Measurements from ENCODE around the gene ENTPD8. TPM values are rescaled to one million over a fixed set of nuclear protein-coding genes. Genes with fewer than 3 reads are reported as not detected.
A peak's percentile ranks its signal among the peaks of the same experiment; 100 is the strongest.

The ENTPD8 gene, protein sequence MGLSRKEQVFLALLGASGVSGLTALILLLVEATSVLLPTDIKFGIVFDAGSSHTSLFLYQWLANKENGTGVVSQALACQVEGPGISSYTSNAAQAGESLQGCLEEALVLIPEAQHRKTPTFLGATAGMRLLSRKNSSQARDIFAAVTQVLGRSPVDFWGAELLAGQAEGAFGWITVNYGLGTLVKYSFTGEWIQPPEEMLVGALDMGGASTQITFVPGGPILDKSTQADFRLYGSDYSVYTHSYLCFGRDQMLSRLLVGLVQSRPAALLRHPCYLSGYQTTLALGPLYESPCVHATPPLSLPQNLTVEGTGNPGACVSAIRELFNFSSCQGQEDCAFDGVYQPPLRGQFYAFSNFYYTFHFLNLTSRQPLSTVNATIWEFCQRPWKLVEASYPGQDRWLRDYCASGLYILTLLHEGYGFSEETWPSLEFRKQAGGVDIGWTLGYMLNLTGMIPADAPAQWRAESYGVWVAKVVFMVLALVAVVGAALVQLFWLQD
- total RNA-seq (2012; rRNA removed) = not detected in 2 replicates
- polyA plus RNA-seq (2012; rRNA removed) = 0.07 TPM in 2 replicates
- polyA plus RNA-seq (2012; cell fraction: cytosol; rRNA removed) = 0.06 and 0.11 TPM in 2 replicates
- 0.37 and 0.78 TPM in 2 replicates for polyA plus RNA-seq (2012; cell fraction: nucleus; rRNA removed; ENCODE audit: low replicate concordance)
- Bru-seq, nascent RNA = percentile 14 among the genes with signal in this experiment
- BruChase-seq, experiment 1, labeled RNA remaining after a 6-hour chase = not detected
- BruChase-seq, experiment 2, labeled RNA remaining after a 2-hour chase = percentile 14 among the genes with signal in this experiment
- long read RNA-seq = 0 reads

- H3K4me3 ChIP-seq (ENCODE audit: insufficient read depth, low read depth, low read length) = peak within 1 kb of the TSS; percentile 34; the same call in 1 of the 2 replicates
- ChIA-PET CTCF (interaction anchor here (1.1 to 1.9 kb wide), 2 partner anchors 19 to 93 kb away, joined by 4 to 5 read pairs; partner anchors contain the start of genes EXD3 and NOXA1), POLR2A (ENCODE audit: unreplicated experiment) (no interaction called here)
- intact Hi-C loops (cut with micrococcal nuclease) (no loop called here), in situ Hi-C loops (cut with MboI; ENCODE audit: low sequenced_read_pairs) (no loop called here), dilution Hi-C loops (cut with HindIII; ENCODE audit: low sequenced_read_pairs, unreplicated experiment) (no loop called here)
- H3K23ac ChIP-seq (ENCODE audit: low read depth, low read length) = no peak within 1 kb of the TSS
- H2AK5ac ChIP-seq (ENCODE audit: low read depth, low read length) = peak within 1 kb of the TSS; percentile 8; the same call in 1 of the 2 replicates
- WGBS, 2 experiments (ENCODE audit: extremely low coverage in 2 of 2, insufficient read length in 1 of 2) = 8% methylated on average over 2 of the region's 62 CpGs; no CpG with 5 or more reads in 1 of the 2 experiments
- no peak within 1 kb of the TSS for H3K4ac ChIP-seq (ENCODE audit: low read depth, low read length)
- H3K18ac ChIP-seq (ENCODE audit: low read depth, low read length) = no peak within 1 kb of the TSS
- H2AK9ac ChIP-seq (replicated peaks; ENCODE audit: low read depth, low read length, poor library complexity) = no peak within 1 kb of the TSS
- peak within 1 kb of the TSS; percentile 40 for H3K4me2 ChIP-seq (ENCODE audit: low read depth, low read length)
- no peak within 1 kb of the TSS for H2BK20ac ChIP-seq (ENCODE audit: low read depth, low read length)
- H3K4me1 ChIP-seq (ENCODE audit: control insufficient read depth, insufficient read depth, low read length) = peaks cover 2% of the 10 kb centered on the region; the same call in 1 of the 2 replicates
- no peak within 1 kb of the TSS for H3K56ac ChIP-seq (ENCODE audit: extremely low read depth, insufficient read depth, low read length)
- no peaks in the 10 kb centered on the region for H3K9me1 ChIP-seq (ENCODE audit: insufficient read depth, low read length)
- peak; percentile 33 for ATAC-seq (ENCODE audit: low read depth)
- no TSS peak for BruUV-seq (replicated peaks)
- no peak within 1 kb of the TSS for H3K14ac ChIP-seq (replicated peaks; ENCODE audit: low read depth, low read length)
- 0 out of 2 replicates have a peak, but pooled peaks cover 4% of the 10 kb centered on the region for H4K20me1 ChIP-seq (ENCODE audit: insufficient read depth, low read length)
- no peaks in the 10 kb centered on the region for H3K79me1 ChIP-seq (ENCODE audit: low read depth in 1 of 2, low read length in 2 of 2)
- no peak within 1 kb of the TSS for H2BK5ac ChIP-seq (ENCODE audit: low read depth, low read length, poor library complexity, severe bottlenecking)
- no peak within 1 kb of the TSS for H3K9ac ChIP-seq (ENCODE audit: low read depth, low read length)
- no peak within 1 kb of the TSS for H2BK15ac ChIP-seq (ENCODE audit: low read depth, low read length)
- no peak within 1 kb of the TSS for H4K5ac ChIP-seq (ENCODE audit: low read depth, low read length)
- H4K91ac ChIP-seq (ENCODE audit: insufficient read depth, low read depth, low read length) = no peak within 1 kb of the TSS
- no peak within 1 kb of the TSS for H2BK120ac ChIP-seq (ENCODE audit: low read depth, low read length)
- peak within 1 kb of the TSS; percentile 70 for H2AFZ ChIP-seq (replicated peaks; ENCODE audit: low read length, poor library complexity)
- DNase-seq = no peak
- no peaks in the 10 kb centered on the region for H3K9me3 ChIP-seq (ENCODE audit: control insufficient read depth, insufficient read depth, low read length)
- H3K27ac ChIP-seq (ENCODE audit: insufficient read depth, low read length) = no peak within 1 kb of the TSS
- H3K27me3 ChIP-seq (ENCODE audit: control insufficient read depth, insufficient read depth, low read length) = peaks cover 3% of the 10 kb centered on the region; the same call in 1 of the 2 replicates
- no peaks in the 10 kb centered on the region for H3K36me3 ChIP-seq (ENCODE audit: control insufficient read depth, insufficient read depth, low read length)
- H4K8ac ChIP-seq (ENCODE audit: low read depth in 2 of 2, low read length in 2 of 2) = no peak within 1 kb of the TSS
- TF ChIP-seq MAFK (IDR thresholded peaks at IDR 0.05; ENCODE audit: low read depth, low read length) = no peak
- TF ChIP-seq CEBPB (IDR thresholded peaks at IDR 0.05; ENCODE audit: low read depth, low read length) = no peak
- TF ChIP-seq POLR2A (IDR thresholded peaks at IDR 0.05; ENCODE audit: low read depth, low read length) = no peak
- TF ChIP-seq BHLHE40 (IDR thresholded peaks at IDR 0.05; ENCODE audit: low read depth, low read length) = no peak
- TF ChIP-seq MXI1 (IDR thresholded peaks at IDR 0.05; ENCODE audit: borderline replicate concordance, low read depth, low read length) = no peak
- no peak for TF ChIP-seq SMC3 (IDR thresholded peaks at IDR 0.05; ENCODE audit: low read depth, low read length)
- TF ChIP-seq, protein P1, sequence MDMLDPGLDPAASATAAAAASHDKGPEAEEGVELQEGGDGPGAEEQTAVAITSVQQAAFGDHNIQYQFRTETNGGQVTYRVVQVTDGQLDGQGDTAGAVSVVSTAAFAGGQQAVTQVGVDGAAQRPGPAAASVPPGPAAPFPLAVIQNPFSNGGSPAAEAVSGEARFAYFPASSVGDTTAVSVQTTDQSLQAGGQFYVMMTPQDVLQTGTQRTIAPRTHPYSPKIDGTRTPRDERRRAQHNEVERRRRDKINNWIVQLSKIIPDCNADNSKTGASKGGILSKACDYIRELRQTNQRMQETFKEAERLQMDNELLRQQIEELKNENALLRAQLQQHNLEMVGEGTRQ (IDR thresholded peaks at IDR 0.05; ENCODE audit: low read depth, low read length) = no peak
- TF ChIP-seq FOS (IDR thresholded peaks at IDR 0.05; ENCODE audit: low read depth, low read length) = no peak
- no peak for TF ChIP-seq CHD1 (IDR thresholded peaks at IDR 0.05; ENCODE audit: low read depth, low read length)
- TF ChIP-seq MAZ (IDR thresholded peaks at IDR 0.05; ENCODE audit: borderline replicate concordance, low read depth, low read length) = no peak
- no peak for TF ChIP-seq RAD21 (IDR thresholded peaks at IDR 0.05; ENCODE audit: low read length)
- TF ChIP-seq NFE2L2 (IDR thresholded peaks at IDR 0.05; ENCODE audit: low read depth, low read length) = no peak
- TF ChIP-seq RCOR1 (IDR thresholded peaks at IDR 0.05; ENCODE audit: insufficient replicate concordance, low read length) = no peak
- TF ChIP-seq, protein P2, sequence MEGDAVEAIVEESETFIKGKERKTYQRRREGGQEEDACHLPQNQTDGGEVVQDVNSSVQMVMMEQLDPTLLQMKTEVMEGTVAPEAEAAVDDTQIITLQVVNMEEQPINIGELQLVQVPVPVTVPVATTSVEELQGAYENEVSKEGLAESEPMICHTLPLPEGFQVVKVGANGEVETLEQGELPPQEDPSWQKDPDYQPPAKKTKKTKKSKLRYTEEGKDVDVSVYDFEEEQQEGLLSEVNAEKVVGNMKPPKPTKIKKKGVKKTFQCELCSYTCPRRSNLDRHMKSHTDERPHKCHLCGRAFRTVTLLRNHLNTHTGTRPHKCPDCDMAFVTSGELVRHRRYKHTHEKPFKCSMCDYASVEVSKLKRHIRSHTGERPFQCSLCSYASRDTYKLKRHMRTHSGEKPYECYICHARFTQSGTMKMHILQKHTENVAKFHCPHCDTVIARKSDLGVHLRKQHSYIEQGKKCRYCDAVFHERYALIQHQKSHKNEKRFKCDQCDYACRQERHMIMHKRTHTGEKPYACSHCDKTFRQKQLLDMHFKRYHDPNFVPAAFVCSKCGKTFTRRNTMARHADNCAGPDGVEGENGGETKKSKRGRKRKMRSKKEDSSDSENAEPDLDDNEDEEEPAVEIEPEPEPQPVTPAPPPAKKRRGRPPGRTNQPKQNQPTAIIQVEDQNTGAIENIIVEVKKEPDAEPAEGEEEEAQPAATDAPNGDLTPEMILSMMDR (conservative IDR thresholded peaks at IDR 0.05; ENCODE audit: low read depth, low read length) = no peak
These were observed at the start of gene ENTPD8 for GRCh38 chr9:137441289-137441934. Gene ENTPD8, minus strand, starts transcription at chr9:137441357. Its CDS starts 3,072 bp downstream, at chr9:137438285.

All from IMR-90 (cell line).